GM18873 (cell line): Measurements from ENCODE around the gene NTN1.

Source experiments
- ATAC-seq: cut with Tn5 transposase; IDR thresholded peaks from one replicate; pipeline ENCODE4 v1.9.1; 2021; ENCODE audit warnings: mild to moderate bottlenecking, moderate library complexity, moderate number of reproducible peaks; ENCODE audit not compliant: unreplicated experiment, low FRiP score

Gene NTN1

DNA sequence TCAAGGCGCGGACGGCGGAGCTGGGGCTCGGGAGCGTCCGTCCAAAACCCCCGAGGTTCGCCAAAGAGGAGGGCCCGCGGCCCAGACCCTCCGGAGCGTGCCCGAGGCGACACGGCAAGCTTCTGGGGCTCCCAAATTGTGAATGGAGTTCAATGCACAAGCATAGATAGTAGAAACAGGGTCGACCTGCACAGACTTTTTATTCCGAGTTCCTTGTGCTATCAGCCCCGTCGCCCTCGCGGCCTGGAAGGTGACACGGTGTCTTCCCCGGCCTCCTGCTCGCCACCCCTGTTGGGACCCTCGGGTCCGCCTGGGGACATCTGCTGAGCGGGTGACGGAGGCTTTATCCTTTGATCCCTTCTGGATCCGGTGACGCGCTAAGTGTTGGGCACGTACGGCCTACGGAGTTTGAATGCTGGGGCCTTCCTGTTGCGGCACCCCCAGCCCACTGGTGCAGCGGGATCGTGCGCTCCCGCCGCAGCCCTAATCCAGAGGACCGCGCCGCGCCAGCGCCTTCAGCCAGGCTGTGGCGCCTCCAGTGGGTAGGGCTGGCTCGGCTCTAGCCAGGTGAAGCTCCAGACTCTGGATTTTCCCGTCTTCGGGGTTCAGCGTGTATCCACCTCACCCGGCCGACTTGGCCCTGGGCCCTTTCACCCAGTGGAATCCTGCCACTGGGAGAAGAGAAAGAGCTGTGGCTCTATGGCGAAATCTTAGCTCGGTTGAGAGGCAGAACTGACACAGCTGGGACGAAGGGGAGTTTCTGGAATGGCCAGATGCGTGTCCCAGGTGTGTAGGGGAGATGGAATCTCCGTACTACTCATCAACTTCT is 17.0 kb upstream of the NTN1 start:
- ATAC-seq, result no peak

DNA sequence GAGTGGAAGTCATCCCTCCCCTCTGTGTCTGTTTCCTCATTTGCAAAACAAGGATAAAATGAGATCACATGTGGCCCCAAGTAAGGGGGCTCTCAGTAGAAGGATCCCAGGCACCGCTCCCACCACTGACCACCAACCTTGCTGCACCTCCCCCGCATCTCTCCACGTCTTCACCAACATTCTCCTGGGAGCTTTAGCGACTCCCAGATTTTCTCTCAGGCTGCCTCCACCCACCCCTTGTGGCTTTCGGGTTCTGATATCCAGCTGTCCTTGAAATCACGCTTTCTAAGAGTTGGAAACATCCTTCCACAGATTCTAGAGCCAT is 16.4 kb upstream of the NTN1 start:
- no peak for ATAC-seq

DNA sequence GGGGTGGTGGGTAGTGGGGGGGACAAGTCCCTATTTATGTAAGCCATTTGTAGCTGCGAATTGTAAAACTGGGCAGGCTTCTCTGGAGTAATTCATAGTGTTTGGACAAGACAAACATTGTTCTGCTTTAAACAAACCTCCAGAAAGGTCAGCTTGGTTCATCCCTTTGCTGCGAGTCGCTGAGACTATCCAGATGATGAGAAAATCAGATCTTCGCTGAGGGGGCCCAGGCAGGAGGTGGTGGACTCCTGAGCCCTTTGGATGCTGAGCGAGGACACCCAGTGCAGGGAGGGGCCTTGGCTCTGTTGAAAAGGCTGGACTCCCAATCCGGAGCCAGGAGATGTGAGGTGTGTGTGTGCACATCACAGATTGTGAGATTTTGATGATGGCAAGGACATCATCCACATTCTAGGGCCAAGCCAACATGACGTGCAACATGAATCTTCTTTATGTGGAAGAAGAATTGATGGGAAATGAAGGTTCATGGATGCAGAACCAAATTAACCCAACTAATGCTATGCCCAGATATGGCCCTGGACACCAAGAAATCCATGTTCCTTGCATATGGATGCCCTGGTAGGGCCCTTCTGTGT is 15.0 kb upstream of the NTN1 start:
- ATAC-seq, result no peak

DNA sequence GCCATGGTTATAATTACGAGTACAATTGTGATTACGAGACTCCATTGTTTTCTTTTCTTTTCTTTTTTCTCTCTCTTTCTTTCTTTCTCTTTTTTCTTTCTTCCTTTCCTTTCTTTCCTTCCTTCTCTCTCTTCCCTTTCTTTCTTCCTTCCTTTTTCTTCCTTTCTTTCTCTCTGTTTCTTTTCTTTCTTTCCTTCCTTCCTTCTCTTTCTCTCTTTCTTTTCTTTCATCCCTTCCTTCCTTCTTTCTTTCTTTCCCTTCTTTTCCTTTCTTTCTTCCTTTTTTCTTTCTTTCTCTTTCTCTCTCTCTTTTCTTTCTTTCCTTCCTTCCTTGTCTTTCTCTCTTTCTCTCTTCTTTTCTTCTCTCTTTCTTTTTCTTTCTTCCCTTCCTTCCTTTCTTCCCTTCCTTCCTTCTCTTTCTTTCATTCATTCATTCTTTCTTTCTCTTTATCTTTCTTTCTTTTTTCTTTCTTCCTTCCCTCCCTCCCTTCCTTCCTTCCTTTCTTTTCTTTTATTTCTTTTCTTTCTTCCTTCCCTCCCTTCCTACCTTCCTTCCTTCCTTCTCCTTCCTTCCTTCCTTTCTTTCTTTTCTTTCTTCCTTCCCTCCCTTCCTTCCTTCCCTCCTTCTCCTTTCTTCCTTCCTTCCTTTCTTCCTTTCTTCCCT is 14.1 kb upstream of the NTN1 start:
- ATAC-seq, result no peak

DNA sequence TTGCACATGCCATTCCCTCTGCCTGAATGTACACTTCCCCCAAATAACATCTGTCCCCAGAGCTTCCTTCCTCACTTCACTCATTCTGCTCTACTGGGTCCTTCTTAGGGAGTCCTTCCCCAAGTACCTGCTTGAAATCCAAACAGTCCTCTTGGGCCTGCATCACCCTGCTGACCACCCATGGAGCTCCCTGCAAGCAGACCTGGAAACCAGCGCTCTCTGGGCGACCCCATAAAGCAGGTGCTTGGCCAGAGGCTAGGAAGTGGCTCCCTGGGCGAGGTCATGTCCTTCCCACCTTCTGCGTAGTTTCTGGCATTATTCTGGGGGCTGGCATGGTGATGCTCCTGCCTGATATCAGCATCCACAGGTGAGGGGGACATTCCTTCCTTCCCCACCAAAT is 12.2 kb upstream of the NTN1 start:
- ATAC-seq, result no peak

DNA sequence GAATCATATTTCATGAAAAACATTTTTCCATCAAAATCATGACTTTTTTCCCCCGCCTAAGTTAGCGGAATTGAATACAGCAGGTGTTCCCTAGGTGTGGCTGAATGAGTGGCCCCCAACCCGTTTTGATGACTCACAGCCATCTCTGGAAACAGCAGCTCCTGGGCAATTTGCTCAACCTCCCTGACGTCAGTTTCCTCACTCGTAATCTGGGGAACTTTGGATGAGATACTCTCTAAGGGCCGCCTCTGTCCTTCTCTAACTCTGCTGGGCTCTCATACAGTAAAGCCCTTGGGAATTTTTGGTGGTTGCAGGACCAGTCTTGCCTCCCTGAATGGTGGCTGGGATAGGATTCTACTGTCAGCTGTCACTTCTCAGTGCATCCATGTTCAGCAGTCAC is 11.6 kb upstream of the NTN1 start:
- no peak for ATAC-seq

DNA sequence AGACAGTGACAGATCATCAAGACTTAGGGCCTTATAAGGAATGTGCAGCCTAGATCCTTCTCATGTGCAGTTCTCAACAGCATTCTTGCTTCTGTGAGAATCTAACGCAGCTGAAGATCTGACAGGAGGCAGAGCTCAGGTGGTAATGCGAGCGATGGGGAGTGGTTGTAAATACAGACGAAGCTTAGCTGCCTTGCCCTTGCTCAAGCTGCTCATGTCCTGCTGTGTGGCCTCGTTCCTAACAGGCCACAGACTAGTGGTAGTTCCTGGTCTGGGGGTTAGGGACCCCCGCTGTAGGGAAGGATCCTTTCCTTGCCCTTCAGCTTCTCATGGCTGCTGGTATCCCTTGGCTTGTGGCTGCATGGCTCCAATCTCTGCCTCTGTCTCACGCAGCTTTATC is 10.3 kb upstream of the NTN1 start:
- no peak for ATAC-seq

DNA sequence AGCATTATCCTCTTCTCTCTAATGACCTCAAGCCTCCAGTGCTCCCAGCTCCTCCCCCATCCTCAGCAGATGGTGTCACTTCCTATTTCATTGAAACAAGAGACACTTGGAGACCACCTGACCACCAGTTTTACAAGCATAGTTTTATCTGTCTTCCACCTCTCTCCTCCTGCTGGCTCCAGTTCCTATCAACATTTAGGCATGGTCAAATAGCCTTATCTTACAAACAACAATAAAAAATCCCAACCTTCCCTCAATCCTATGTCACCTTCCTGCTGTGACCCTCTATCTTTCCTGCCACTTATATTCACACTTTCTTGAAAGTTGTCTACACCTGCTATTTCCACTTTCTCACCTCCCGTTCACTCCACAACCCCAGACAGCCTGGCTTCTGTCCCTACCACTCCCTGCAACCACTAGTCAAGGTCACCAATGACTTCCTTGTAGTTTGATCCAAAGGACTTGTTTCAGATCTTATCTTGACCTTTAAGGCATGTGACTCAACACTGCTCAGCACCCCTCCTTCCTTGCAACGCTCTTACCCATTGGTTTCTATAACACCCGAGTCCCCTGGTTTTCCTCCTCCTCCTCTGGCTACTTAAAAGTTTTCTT is 4.3 kb upstream of the NTN1 start:
- no peak for ATAC-seq

DNA sequence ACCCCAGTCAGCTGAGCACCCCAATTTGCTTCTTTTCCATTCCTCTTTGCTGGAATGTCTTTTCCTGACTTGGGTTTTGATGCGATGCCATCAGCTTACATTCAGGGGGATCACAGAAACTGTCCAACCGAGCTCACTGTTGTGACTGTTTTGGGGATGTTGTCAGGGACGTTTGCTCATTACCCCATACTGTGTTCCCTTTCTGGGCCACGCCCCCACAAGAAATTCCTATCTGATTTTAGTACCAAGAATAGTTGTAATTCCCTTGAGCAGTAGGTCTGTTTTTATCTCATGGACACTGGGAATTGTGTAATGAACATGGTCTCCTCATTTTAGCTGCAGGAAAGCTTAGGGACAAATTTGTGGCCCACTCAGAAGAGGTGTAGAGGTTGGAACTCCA is 2.6 kb upstream of the NTN1 start:
- no peak for ATAC-seq

DNA sequence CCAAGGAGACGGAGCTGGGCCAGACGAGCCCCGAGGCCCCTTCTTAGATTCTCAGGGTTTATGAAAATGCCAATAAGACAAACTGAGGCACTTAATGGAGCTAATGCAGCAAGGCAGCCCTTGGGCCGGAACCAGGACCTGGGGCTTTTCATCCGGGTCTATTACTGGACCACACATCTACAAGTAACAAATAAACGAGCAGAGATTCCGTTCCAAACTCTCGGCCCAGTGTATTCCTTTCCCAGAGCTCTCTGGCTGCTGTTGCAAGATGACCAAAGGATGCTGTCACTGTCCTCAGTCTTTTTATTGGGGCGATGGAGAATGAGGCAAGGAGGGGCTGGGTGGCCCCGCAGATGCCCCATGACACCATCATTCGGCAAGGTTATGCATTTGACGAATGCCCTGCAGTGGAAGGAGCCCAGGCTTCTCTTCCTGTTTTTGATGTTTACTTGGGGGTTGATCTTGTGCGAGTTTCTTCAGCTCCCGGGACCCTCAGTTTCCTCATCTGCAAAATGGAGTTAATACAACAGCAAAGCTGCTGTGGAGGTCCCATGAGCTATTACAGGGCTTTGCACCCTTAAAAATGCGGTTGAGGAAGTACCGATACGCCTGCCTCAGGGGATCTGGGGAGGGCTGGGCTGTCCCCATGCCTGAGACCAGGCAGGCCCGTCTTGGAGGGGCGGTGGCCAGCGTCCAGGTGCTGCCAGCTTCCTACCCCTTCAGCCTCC is 1.1 kb upstream of the NTN1 start:
- no peak for ATAC-seq

DNA sequence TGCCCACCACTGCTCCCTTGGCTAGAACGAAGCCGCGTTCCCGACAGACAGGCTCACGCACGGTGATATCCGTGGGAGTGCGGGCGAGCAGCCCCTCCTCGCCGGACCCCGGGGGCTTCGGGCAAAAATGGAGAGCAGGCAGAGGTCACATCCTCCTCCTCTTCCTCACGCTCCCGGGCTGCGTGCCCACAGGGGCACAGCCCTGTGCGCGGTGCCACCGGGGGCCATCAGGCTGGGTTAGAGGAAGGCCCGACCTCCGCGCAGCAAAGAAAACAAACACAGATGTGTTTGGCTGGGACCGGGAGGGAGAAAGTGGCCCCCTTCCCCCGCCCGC is 519 bp upstream of the NTN1 start:
- no peak for ATAC-seq

DNA sequence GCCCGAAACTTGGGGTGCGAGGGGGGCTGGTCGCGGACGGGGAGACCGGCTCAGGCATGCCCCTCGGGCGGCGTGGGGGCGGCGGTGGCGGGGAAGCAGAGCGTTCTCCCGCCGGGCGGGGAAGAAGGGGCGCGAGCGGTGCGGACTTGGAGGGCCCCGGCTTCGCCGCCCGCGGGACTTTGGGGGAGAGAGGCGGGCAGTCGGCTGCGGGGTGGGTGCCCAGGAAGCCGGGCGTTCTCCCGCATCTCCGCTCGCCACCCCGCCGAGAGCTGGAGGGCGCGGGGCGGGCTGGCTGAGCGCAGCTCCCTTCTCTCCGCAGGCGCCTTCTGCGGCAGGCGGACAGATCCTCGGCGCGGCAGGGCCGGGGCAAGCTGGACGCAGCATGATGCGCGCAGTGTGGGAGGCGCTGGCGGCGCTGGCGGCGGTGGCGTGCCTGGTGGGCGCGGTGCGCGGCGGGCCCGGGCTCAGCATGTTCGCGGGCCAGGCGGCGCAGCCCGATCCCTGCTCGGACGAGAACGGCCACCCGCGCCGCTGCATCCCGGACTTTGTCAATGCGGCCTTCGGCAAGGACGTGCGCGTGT is 772 bp downstream of the NTN1 start:
- ATAC-seq, result no peak

DNA sequence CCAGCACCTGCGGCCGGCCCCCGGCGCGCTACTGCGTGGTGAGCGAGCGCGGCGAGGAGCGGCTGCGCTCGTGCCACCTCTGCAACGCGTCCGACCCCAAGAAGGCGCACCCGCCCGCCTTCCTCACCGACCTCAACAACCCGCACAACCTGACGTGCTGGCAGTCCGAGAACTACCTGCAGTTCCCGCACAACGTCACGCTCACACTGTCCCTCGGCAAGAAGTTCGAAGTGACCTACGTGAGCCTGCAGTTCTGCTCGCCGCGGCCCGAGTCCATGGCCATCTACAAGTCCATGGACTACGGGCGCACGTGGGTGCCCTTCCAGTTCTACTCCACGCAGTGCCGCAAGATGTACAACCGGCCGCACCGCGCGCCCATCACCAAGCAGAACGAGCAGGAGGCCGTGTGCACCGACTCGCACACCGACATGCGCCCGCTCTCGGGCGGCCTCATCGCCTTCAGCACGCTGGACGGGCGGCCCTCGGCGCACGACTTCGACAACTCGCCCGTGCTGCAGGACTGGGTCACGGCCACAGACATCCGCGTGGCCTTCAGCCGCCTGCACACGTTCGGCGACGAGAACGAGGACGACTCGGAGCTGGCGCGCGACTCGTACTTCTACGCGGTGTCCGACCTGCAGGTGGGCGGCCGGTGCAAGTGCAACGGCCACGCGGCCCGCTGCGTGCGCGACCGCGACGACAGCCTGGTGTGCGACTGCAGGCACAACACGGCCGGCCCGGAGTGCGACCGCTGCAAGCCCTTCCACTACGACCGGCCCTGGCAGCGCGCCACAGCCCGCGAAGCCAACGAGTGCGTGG is 1.5 kb downstream of the NTN1 start:
- no peak for ATAC-seq

DNA sequence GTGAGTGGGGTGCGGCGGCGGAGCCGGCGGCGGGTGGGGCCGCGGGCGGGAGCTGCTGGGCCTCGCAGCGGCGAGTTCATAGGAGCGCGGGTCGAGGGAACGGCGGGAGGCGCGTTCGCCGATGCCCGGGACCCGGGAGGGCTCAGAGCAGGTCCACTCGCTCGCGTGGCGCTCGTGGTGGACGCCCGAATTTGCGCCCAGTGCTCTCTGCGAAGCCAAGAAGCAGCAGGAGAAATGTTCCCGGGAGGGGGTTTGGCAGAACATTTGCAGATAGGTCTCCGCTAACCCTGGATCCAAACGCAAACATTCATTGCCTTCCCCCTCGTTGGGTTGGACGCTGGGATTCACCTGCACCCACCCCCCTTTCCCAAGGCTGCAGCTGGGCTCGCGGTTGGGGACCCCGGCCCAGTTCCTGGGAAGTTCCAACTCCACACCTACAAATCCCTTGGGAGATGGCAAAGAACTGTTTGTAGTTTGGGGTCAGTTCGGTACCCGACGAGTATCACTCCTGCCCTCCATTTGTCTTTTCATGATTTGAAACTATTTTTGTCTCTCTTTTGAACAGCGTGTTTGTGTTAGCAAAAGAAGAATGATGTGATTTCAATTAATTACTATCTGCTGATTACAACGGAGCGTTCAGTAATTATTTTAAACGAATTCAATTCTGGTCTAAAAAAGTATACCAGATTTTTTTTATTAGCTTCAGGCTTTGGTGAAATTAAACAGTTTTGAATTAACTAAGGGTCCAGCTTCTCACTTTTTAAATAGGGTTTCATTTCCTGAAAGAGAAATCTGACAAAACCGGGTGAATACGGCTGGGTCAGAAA is 2.3 kb downstream of the NTN1 start:
- ATAC-seq, result no peak

DNA sequence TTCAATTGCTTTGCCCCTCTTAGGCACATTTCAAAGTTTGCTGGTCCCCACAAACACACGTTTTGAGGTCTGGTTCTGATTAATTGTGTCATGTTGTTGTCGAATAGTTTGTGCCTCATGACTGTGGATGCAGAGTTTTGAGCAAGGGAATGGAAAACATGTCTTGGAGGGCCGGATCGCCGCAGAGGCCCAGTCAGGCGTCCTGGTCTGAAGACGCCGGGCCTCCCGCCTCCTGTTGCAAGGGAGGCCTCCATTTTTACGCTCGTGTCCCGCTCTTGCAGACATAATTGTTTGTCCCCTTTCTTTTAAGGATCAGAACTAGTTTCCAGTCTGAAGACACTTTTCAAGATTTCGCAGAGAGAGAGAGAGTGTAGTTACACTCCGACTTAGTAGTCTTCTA is 3.2 kb downstream of the NTN1 start:
- no peak for ATAC-seq

DNA sequence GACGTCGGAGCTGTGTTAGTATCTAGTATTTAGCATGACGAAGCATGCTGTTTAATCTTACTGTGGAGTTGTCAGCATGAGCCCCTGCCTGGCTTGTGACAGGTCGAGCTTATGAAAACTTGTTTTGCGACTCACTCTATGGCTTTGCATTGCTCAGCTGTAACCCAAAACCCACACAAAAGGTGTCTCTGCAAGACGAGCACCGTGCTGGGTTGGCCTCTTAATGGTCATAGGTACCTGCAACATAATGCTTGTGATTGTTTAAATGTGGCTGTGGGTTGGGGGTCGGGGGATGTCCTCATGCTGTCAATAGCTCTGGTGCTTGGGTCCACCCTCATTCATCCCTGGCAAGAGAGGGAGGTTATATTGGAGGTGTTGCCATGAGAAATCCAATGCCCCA is 5.4 kb downstream of the NTN1 start:
- no peak for ATAC-seq

DNA sequence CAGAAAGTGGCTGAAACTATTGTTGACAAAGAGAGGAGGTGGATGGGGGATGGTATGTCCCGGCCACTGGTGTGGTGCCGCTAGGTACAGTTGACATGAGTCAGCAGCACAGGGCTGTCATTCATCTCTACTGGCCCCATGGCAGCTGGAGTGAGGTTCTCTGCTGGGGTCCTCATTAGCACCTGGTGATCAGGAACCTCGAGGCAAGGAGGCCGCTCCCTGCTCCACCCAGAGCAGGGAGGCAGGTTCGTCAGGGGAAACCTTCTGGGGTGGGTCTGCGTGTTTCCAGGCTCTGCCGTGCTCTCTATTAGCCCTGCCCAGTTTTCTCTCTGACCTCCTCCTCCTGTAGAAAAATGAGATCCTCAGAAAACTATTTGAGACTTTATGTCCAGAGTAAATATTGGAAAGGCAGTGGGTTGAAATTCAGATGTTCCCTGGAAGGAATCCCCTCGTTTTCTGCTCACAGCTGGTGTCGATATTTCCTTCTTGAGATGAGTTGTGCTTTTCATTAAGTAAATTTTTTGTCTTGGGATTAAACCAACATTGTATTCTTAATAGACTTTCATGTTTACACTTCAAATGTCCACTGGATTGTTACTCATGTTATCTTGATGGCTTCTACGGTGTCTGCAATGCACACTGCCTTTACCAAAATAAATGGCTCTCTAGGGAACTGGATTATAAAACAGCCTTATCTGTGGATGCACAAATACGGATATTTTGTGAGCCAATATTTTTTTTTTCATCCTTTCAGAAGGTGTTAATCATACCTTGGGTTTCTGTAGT is 7.1 kb downstream of the NTN1 start:
- ATAC-seq, result no peak

DNA sequence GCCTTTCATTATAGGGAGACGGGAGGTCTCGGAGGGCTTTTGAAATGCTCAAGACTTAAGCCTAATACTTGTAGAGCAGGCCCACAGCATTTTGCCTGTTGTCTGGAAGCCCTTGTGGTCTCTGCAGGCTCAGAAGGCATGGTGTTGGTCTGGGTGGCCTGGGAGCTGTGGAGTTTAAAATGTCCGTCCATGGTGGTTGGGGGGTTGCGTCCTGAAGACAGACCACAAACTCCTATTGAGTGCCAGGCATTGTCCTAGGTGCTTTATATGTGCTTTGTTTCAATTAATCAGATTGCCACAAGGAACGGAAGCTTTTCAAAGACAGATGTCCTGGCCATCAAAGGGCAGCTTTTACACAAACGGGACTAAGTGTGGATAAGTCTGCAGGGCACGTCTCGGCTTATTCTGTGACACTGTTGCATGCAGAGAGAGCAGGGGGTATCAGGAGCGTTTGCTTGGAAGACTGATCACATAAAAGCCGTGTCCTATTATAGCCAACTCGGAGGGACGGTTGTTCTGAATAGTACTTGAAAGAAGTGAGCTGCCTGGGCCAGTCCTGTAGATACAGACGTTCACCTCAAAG is 7.8 kb downstream of the NTN1 start:
- no peak for ATAC-seq
